OCI-LY3 (cell line): Measurements from ENCODE around the gene SSBP1.

Source experiments
- H2AFZ ChIP-seq: fragments of 200-600, 300-600 bp; shearing (Covaris generic); 2 replicates; pipeline ENCODE4 v1.6.0; 2014; ENCODE audit warnings: antibody characterized with exemption, low read depth, low read length
- H3K27ac ChIP-seq: fragments of 200-600, 300-600 bp; sonication (generic); 2 replicates; pipeline ENCODE4 v1.5.1; 2014; ENCODE audit warnings: mild to moderate bottlenecking, low read length, moderate library complexity, mixed read lengths
- H3K27me3 ChIP-seq: fragments of 200-600, 300-600 bp; sonication (generic); 2 replicates; pipeline ENCODE4 v1.6.1; 2014; ENCODE audit warnings: low read depth, low read length, mixed read lengths
- H3K36me3 ChIP-seq: fragments of 200-600, 300-600 bp; sonication (generic); replicated peaks from 2 replicates; pipeline ENCODE3; 2014; ENCODE audit warnings: low read depth, low read length, mixed read lengths
- H3K4me1 ChIP-seq: fragments of 300-600, 200-600 bp; sonication (generic); 2 replicates; pipeline ENCODE4 v1.6.1; 2014; ENCODE audit warnings: low read length, mixed read lengths
- H3K4me2 ChIP-seq: fragments of 200-600, 300-600 bp; sonication (generic); 2 replicates; pipeline ENCODE4 v1.6.1; 2014; ENCODE audit warnings: low read length, mixed read lengths
- H3K4me3 ChIP-seq: fragments of 300-600, 200-600 bp; sonication (generic); 2 replicates; pipeline ENCODE4 v1.5.1; 2014; ENCODE audit warnings: antibody characterized with exemption, mild to moderate bottlenecking, low read length, moderate library complexity
- H3K79me2 ChIP-seq: fragments of 300-600, 200-600 bp; shearing (Covaris generic); 2 replicates; pipeline ENCODE4 v1.6.1; 2014; ENCODE audit warnings: mild to moderate bottlenecking, low read length, mixed read lengths
- H3K9ac ChIP-seq: fragments of 300-600, 200-600 bp; shearing (Covaris generic); 2 replicates; pipeline ENCODE4 v1.6.0; 2014; ENCODE audit warnings: mild to moderate bottlenecking, low read length, moderate library complexity
- H3K9me3 ChIP-seq: fragments of 200-600, 300-600 bp; shearing (Covaris generic); 2 replicates; pipeline ENCODE4 v1.6.1; 2014; ENCODE audit warnings: low read length, mixed read lengths; ENCODE audit not compliant: insufficient read depth
- H4K20me1 ChIP-seq: fragments of 200-600, 300-600 bp; sonication (generic); 2 replicates; pipeline ENCODE4 v1.6.1; 2016; ENCODE audit warnings: low read length, mixed read lengths; ENCODE audit not compliant: insufficient read depth
- CTCF ChIP-seq: fragments of 200-600, 300-600 bp; sonication (generic); IDR thresholded peaks from 2 replicates; pipeline ENCODE4 v1.5.1; 2014; ENCODE audit warnings: antibody characterized with exemption, low read length, low read depth
- EZH2phosphoT487 ChIP-seq: fragments of 200-600 bp; shearing (Covaris generic); IDR thresholded peaks from 2 replicates; pipeline ENCODE4 v1.6.1; 2018; ENCODE audit warnings: antibody characterized with exemption, mixed run types, low read depth

SSBP1 gene

GRCh38 chr7:141792526-141792925 lies 54.4 kb downstream of the SSBP1 start:
- Histone ChIP-seq H3K79me2 (no peaks in the 10 kb centered on the region), H3K9ac (no peak overlapping the region), H3K9me3 (no peaks in the 10 kb centered on the region), H3K4me1 (no peaks in the 10 kb centered on the region), H3K36me3 (no peaks in the 10 kb centered on the region), H3K4me3 (no peak overlapping the region), H3K4me2 (no peak overlapping the region), H3K27ac (no peak overlapping the region), H2AFZ (no peak overlapping the region), H3K27me3 (no peaks in the 10 kb centered on the region), H4K20me1 (no peaks in the 10 kb centered on the region)
- TF ChIP-seq CTCF (no peak), EZH2phosphoT487 (no peak)
